ENCODE measurements around the gene BPHL. TPM values are rescaled to one million over a fixed set of nuclear protein-coding genes. Genes with fewer than 3 reads are reported as not detected.

BPHL gene
- total RNA-seq, 1 experiment from 2014 or later: 29.5 TPM

DNA sequence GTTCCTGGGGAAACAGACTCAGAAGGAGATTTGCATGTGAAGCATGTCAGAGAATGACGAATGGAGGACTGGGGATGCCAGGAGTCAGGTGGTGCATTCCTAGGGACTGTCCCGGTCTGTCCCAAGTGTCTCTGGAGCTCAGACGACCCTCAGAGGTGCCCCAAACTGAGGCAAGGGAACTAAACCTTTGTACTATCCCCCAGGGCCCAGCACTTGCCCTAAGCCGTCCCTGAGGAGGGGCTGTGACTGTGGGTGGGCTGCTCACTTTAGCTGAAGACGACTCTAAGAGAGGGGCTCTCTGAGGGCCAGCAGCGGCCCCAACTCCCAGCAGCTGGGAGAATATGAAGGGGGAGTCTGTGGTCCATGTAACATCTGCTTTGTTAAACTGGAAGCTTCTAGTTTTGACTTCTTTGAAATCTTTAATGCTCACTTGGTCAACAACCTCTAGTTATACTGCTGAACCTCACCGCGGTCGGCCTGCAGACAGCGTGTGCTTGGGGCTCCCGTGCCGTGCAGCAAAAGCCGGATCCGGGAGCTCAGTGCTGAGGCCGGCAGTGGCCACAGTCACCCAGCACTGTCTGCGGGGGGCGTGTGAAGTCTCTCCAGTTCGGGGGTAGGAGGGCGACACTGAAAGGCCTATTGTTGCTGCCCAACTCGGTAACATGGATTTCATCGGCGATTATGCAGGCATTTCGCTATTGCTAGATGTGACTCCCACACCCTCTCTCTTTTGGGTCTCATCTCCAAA, 74.8 kb downstream of the BPHL start:
- no peak for TF ChIP-seq CTCF (IDR thresholded peaks at IDR 0.05; ENCODE audit: insufficient read depth in 1 of 2, low read depth in 1 of 2, low read length in 1 of 2, severe bottlenecking in 1 of 2, unreplicated experiment in 1 of 2)
- no peaks in the 10 kb centered on the region for H3K36me3 ChIP-seq (ENCODE audit: control insufficient read depth, insufficient read depth, low read length)
- no peaks in the 10 kb centered on the region for H3K27me3 ChIP-seq (replicated peaks; ENCODE audit: control insufficient read depth, insufficient read depth, low read length)
- no TSS peak for BruUV-seq (replicated peaks)
- ChIA-PET POLR2A (no interaction called here), CTCF (no interaction called here)
- DNase-seq: no peak
- intact Hi-C loops (cut with micrococcal nuclease; ENCODE audit: unreplicated experiment): no loop called here
- H3K4me1 Mint-ChIP-seq (ENCODE audit: low read depth, unreplicated experiment): no peaks in the 10 kb centered on the region
- no peaks in the 10 kb centered on the region for H3K9me3 ChIP-seq
- H3K27ac Mint-ChIP-seq (ENCODE audit: unreplicated experiment): no peak overlapping the region
- H3K9me3 Mint-ChIP-seq (ENCODE audit: unreplicated experiment): no peaks in the 10 kb centered on the region
- H3K4me3 Mint-ChIP-seq (ENCODE audit: unreplicated experiment): no peak overlapping the region
- no peaks in the 10 kb centered on the region for H3K4me1 ChIP-seq
- no peaks in the 10 kb centered on the region for H3K36me3 Mint-ChIP-seq (ENCODE audit: insufficient read depth, unreplicated experiment)
- no peaks in the 10 kb centered on the region for H3K27me3 Mint-ChIP-seq (ENCODE audit: insufficient read depth, unreplicated experiment)
- no peak overlapping the region for H3K4me3 ChIP-seq (ENCODE audit: low read depth, low read length)

GRCh38 chr6:3194535-3195419, 76.3 kb downstream of the BPHL start:
- H3K9me3 Mint-ChIP-seq (ENCODE audit: unreplicated experiment): no peaks in the 10 kb centered on the region
- H3K27me3 Mint-ChIP-seq (ENCODE audit: insufficient read depth, unreplicated experiment): no peaks in the 10 kb centered on the region
- no peak overlapping the region for H3K27ac Mint-ChIP-seq (ENCODE audit: unreplicated experiment)
- Histone ChIP-seq H3K4me3 (ENCODE audit: low read depth, low read length) (no peak overlapping the region), H3K36me3 (ENCODE audit: control insufficient read depth, insufficient read depth, low read length) (no peaks in the 10 kb centered on the region), H3K4me1 (no peaks in the 10 kb centered on the region), H3K27me3 (replicated peaks; ENCODE audit: control insufficient read depth, insufficient read depth, low read length) (no peaks in the 10 kb centered on the region), H3K9me3 (no peaks in the 10 kb centered on the region)
- DNase-seq: no peak
- no peaks in the 10 kb centered on the region for H3K36me3 Mint-ChIP-seq (ENCODE audit: insufficient read depth, unreplicated experiment)
- H3K4me1 Mint-ChIP-seq (ENCODE audit: low read depth, unreplicated experiment): no peaks in the 10 kb centered on the region
- intact Hi-C loops (cut with micrococcal nuclease; ENCODE audit: unreplicated experiment): loop anchor here (2.0 kb wide), 1 partner anchor 32 kb away; no protein-coding TSS in a partner anchor
- no peak for TF ChIP-seq CTCF (IDR thresholded peaks at IDR 0.05; ENCODE audit: insufficient read depth in 1 of 2, low read depth in 1 of 2, low read length in 1 of 2, severe bottlenecking in 1 of 2, unreplicated experiment in 1 of 2)
- ChIA-PET CTCF (interaction anchor here (0.6 to 1.7 kb wide), 3 partner anchors 32 to 72 kb away, joined by 3 to 9 read pairs (median 4); partner anchors contain the start of gene TUBB2A), POLR2A (no interaction called here)
- no TSS peak for BruUV-seq (replicated peaks)
- H3K4me3 Mint-ChIP-seq (ENCODE audit: unreplicated experiment): no peak overlapping the region

DNA sequence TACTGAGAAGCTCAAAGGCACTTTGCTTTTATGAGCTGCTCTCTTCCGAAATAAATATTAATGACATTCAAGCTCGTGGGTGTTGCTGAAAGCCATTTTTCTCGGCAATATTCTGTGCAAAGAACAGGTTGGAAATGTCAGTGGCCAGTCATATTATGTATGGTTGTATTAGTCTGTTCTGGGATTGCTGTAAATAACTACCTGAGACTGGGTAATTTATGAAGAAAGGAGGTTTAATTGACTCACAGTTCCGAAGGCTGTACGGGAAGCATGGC, 76.8 kb downstream of the BPHL start:
- Histone ChIP-seq H3K4me3 (ENCODE audit: low read depth, low read length) (no peak overlapping the region), H3K9me3 (no peaks in the 10 kb centered on the region), H3K4me1 (no peaks in the 10 kb centered on the region), H3K36me3 (ENCODE audit: control insufficient read depth, insufficient read depth, low read length) (no peaks in the 10 kb centered on the region), H3K27me3 (replicated peaks; ENCODE audit: control insufficient read depth, insufficient read depth, low read length) (no peaks in the 10 kb centered on the region)
- Mint-ChIP-seq H3K36me3 (ENCODE audit: insufficient read depth, unreplicated experiment) (no peaks in the 10 kb centered on the region), H3K27ac (ENCODE audit: unreplicated experiment) (no peak overlapping the region), H3K4me1 (ENCODE audit: low read depth, unreplicated experiment) (no peaks in the 10 kb centered on the region), H3K9me3 (ENCODE audit: unreplicated experiment) (no peaks in the 10 kb centered on the region), H3K27me3 (ENCODE audit: insufficient read depth, unreplicated experiment) (no peaks in the 10 kb centered on the region), H3K4me3 (ENCODE audit: unreplicated experiment) (no peak overlapping the region)
- intact Hi-C loops (cut with micrococcal nuclease; ENCODE audit: unreplicated experiment): loop anchor here (2.0 kb wide), 1 partner anchor 33 kb away; no protein-coding TSS in a partner anchor
- POLR2A ChIA-PET: no interaction called here
- CTCF ChIA-PET: interaction anchor here (0.6 to 1.7 kb wide), 2 partner anchors 33 to 38 kb away, joined by 4 to 9 read pairs; partner anchors contain the start of gene TUBB2A
- no peak for TF ChIP-seq CTCF (IDR thresholded peaks at IDR 0.05; ENCODE audit: insufficient read depth in 1 of 2, low read depth in 1 of 2, low read length in 1 of 2, severe bottlenecking in 1 of 2, unreplicated experiment in 1 of 2)
- no TSS peak for BruUV-seq (replicated peaks)
- DNase-seq: no peak
